Motor neuron (in vitro differentiated cells): ENCODE results near the gene THAP9. TPM values are rescaled to one million over a fixed set of nuclear protein-coding genes. Genes with fewer than 3 reads are reported as not detected.
"Not testable (repeated sequence)": the region's sequence is repeated elsewhere in the genome, so short reads cannot be mapped to it uniquely, and the experiment has no call there.

Experiments used
- ATAC-seq, 8 experiments: fragments of 200-7000 bp; cut with Tn5 transposase; replicated peaks in 6 of 8; 2 replicates each; pipeline ENCODE4 v1.8.0; 2021; ENCODE audit warnings: mild to moderate bottlenecking in 8 of 8, moderate library complexity in 8 of 8
- H3K27ac ChIP-seq, 2 donors: fragments of 250-450 bp; sonication (Bioruptor Pico); 2 replicates each; pipeline ENCODE4 v1.9.0; 2021; ENCODE audit warnings: antibody characterized with exemption in 2 of 2, mild to moderate bottlenecking in 2 of 2, moderate library complexity in 1 of 2
- H3K4me1 ChIP-seq, 2 donors: fragments of 250-450 bp; sonication (Bioruptor Pico); replicated peaks in 1 of 2; 2 replicates each; pipeline ENCODE4 v1.6.1; 2021; ENCODE audit warnings: antibody characterized with exemption in 2 of 2, mild to moderate bottlenecking in 2 of 2, moderate library complexity in 1 of 2
- H3K4me3 ChIP-seq, 5 donors: fragments of 250-450 bp; sonication (Bioruptor Pico); 2 replicates each; pipeline ENCODE4 v1.9.0; 2021; ENCODE audit warnings: antibody characterized with exemption in 5 of 5, mild to moderate bottlenecking in 5 of 5, moderate library complexity in 4 of 5
- WGBS, 10 experiments: fragments of 450-650 bp; shearing (Covaris generic); methylation state at CpG; one replicate each; pipeline ENCODE4 v1.0.0; 2022; 5-methylcytosine and 5-hydroxymethylcytosine counted together
- in situ Hi-C, 9 experiments: fragments of 400-800 bp; cut with MboI; loops; one replicate each; pipeline ENCODE4 v1.15.0; 2021; ENCODE audit warnings: low sequenced_read_pairs in 9 of 9, low pct_unique_long_range_greater_than_20kb in 2 of 9; ENCODE audit not compliant: unreplicated experiment in 9 of 9
- total RNA-seq, 8 experiments: library from RNA; unstranded; fragments of 300-600 nt; gene quantifications; 2 replicates each; pipeline versions ENCODE4 v1.2.3 to v1.2.4, GENCODE V29; 2022

Gene THAP9
- total RNA-seq, 8 experiments from 2014 or later: 7.9 to 18.0 (median 10.8) TPM

DNA sequence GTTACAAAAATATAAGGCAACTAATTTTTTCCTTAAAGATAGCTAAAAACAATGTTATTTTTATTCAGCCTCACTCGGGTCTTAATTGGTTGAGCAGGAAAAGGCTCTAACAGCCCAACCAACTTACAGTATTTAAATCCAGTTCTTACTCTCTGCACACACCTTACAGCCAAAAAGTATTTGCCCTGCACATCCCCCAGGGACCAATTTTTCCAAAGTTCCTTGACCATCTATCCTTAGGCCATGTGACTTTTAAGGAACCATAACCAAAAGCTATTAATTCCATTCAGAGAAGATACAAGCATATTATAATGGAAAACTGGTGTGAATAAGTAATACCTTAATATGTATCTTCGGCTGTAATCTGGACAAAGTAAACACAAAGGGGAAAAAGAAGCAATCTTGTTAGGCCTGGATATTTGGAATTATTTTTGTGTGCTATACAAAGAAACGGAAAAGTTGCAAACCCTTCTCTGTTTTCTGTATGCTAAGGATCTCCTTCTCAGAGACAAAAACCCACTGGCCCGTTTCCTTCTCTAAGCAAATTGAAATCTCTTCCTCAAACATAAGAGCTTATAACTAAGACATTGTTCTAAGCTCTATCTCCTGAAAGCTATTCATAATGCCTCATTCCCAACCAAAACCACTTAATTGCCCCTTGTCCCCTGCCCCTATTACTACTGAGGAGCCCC lies 1.0 kb upstream of the THAP9 start:
- peak overlapping the region; percentile 96 to 97 for H3K27ac ChIP-seq
- in situ Hi-C loops: loop anchor here in 1 of 9 experiments (25.0 kb wide), 1 partner anchor 363 kb away; no protein-coding TSS in a partner anchor
- peak overlapping the region; percentile 48 to 86 (median 63) for H3K4me3 ChIP-seq
- WGBS, 10 experiments: 0 to 3% (median 0%) methylated on average over 1 to 4 of the region's 4 CpGs; no CpG with 5 or more reads in 1 of the 10 experiments
- no peak for ATAC-seq
- peaks cover 8 to 15% of the 10 kb centered on the region in 2 donors for H3K4me1 ChIP-seq

GRCh38 chr4:82900066-82900410 lies 497 bp upstream of the THAP9 start:
- in situ Hi-C loops: no loop called here
- peak in 3 of 8 experiments; percentile 7 to 10 (median 9) for ATAC-seq
- Histone ChIP-seq H3K4me1 (peaks cover 8 to 15% of the 10 kb centered on the region in 2 donors), H3K27ac (peak overlapping the region; percentile 96 to 97), H3K4me3 (peak overlapping the region; percentile 48 to 86 (median 63))
- 0 to 2% (median 1%) methylated on average over 2 to 14 of the region's 14 CpGs; no CpG with 5 or more reads in 3 of the 10 experiments for WGBS, 10 experiments

- in situ Hi-C loops: no loop called here
These were observed 716 bp downstream of the THAP9 start for GRCh38 chr4:82901183-82901718.

DNA sequence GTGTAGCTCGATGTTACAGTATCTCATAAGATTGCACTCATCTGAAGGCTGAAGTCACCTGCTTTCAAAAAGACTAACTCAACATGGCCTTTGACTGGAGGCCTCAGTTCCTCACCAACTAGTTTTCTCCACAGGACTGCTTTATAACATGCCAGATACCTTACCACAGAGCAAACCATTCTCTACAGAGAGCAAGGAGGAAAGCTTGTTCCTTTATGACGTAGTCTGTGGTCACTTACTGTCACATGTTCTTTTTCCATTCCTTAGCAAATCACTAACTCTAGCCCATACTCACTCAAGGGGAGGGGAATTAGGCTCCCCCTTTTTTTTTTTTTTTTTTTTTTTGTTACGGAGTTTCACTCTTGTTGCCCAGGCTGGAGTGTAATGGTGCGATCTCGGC lies 3.2 kb downstream of the THAP9 start:
- H3K4me3 ChIP-seq: no peak overlapping the region
- peaks cover 2% of the 10 kb centered on the region in 2 donors for H3K4me1 ChIP-seq
- H3K27ac ChIP-seq: no peak overlapping the region
- in situ Hi-C loops: no loop called here
- no peak for ATAC-seq
- WGBS, 10 experiments: 67 to 100% (median 90%) methylated on average over 1 to 4 of the region's 5 CpGs; no CpG with 5 or more reads in 3 of the 10 experiments

More at GRCh38 chr4:82901183-82901718, 716 bp downstream of the THAP9 start:
- peaks cover 8 to 15% of the 10 kb centered on the region in 2 donors for H3K4me1 ChIP-seq
- ATAC-seq: no peak
- 0 to 3% (median 0%) methylated on average over 1 to 8 of the region's 8 CpGs; no CpG with 5 or more reads in 1 of the 10 experiments for WGBS, 10 experiments
- H3K4me3 ChIP-seq: peak overlapping the region; percentile 48 to 86 (median 63)
- H3K27ac ChIP-seq: peak overlapping the region; percentile 96 to 97

- Histone ChIP-seq H3K27ac (no peak overlapping the region), H3K4me3 (no peak overlapping the region), H3K4me1 (peaks cover 2% of the 10 kb centered on the region in 2 donors)
- in situ Hi-C loops: no loop called here
- no peak for ATAC-seq
- 68 to 93% (median 87%) methylated on average over 1 to 2 of the region's 2 CpGs; no CpG with 5 or more reads in 2 of the 10 experiments for WGBS, 10 experiments
These were observed 4.7 kb downstream of the THAP9 start for GRCh38 chr4:82905205-82905604.

DNA sequence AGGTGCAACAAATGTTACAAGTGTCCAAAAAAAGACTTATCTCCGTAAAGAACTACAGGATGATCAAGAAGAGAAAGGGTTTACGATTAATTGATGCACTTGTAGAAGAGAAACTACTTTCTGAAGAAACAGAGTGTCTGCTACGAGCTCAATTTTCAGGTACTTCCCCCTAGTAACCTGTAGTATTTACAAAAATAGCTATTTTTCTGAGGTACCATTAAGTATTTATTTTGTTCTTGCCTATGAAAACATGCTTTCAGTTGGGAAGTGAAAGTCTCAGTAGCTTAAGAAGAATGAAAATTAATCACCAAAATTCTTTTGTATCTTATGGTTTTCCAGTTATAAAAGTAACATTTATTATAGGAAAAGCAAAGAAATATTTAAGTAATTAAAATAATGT lies 5.9 kb downstream of the THAP9 start:
- ATAC-seq: no peak
- H3K4me1 ChIP-seq: peaks cover 2% of the 10 kb centered on the region in 2 donors

DNA sequence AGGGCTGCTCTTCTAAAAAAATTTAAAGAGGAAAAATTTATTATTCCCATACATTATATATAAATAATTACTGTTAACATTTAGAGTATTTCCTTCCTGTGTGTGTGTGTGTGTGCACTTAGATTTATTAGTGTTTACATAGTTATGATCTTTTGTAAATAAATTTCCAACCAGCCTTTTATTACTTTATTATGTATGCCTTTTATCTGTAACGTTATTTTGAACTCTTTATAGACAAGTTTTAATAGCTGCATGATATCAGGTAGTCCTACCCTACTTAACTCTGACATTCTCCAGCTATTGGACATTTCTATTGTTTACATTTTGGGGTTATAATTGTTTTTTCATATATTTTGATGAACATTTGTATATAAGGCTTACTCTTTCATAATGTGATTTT lies 8.8 kb downstream of the THAP9 start:
- no peak overlapping the region for H3K27ac ChIP-seq
- in situ Hi-C loops: no loop called here
- no peak overlapping the region for H3K4me3 ChIP-seq
- ATAC-seq: no peak
- 35 to 100% (median 95%) methylated on average over 1 of the region's 1 CpG; no CpG with 5 or more reads in 2 of the 10 experiments for WGBS, 10 experiments
- no peaks in the 10 kb centered on the region for H3K4me1 ChIP-seq

More for the DNA sequence above, 5.9 kb downstream of the THAP9 start:
- WGBS, 10 experiments: 79 to 100% (median 90%) methylated on average over 1 to 3 of the region's 3 CpGs
- in situ Hi-C loops: no loop called here
- Histone ChIP-seq H3K4me3 (no peak overlapping the region), H3K27ac (no peak overlapping the region)

DNA sequence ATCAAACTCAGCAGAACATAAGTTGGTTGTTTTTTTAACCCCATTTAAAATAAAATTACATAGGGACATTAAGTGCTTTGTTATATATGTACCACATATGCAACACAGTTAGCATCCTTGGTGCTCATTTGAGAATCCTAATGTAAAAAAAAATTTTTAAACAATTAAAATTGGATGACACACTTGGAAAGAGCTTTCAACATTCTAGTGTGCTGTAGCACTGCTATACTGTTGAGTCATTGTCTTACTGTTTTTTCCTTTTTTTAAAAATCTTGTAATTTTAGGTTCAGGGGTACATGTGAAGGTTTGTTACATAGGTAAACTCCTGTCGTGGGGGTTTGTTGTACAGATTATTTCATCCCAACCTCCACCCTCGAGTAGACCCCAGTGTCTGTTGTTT lies 12.8 kb downstream of the THAP9 start:
- ATAC-seq: peak in 2 of 8 experiments; percentile 23 to 38
- Histone ChIP-seq H3K4me3 (no peak overlapping the region), H3K4me1 (peaks cover 0 to 2% of the 10 kb centered on the region in 2 donors), H3K27ac (no peak overlapping the region)
- 0 to 50% (median 48%) methylated on average over 1 to 2 of the region's 2 CpGs for WGBS, 10 experiments
- in situ Hi-C loops: no loop called here

- H3K27ac ChIP-seq, H3K4me1 ChIP-seq, H3K4me3 ChIP-seq, in situ Hi-C loops, ATAC-seq: not testable (repeated sequence)
- WGBS, 10 experiments: 60 to 100% (median 100%) methylated on average over 1 to 2 of the region's 2 CpGs; no CpG with 5 or more reads in 5 of the 10 experiments
These were observed 13.4 kb downstream of the THAP9 start for GRCh38 chr4:82913968-82914367.

DNA sequence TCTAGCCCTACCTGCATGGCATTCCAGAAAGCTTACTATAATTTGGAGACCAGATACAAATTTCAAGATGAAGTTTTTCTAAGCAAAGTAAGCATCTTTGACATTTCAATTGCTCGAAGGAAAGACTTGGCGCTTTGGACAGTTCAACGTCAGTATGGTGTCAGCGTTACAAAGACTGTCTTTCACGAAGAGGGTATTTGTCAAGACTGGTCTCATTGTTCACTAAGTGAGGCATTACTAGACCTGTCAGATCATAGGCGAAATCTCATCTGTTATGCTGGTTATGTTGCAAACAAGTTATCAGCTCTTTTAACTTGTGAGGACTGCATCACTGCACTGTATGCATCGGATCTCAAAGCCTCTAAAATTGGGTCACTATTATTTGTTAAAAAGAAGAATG lies 17.6 kb downstream of the THAP9 start:
- Histone ChIP-seq H3K4me3 (no peak overlapping the region), H3K27ac (no peak overlapping the region), H3K4me1 (peaks cover 0 to 5% of the 10 kb centered on the region in 2 donors)
- WGBS, 10 experiments: 64 to 96% (median 83%) methylated on average over 1 to 7 of the region's 7 CpGs; no CpG with 5 or more reads in 1 of the 10 experiments
- in situ Hi-C loops: no loop called here
- ATAC-seq: no peak

DNA sequence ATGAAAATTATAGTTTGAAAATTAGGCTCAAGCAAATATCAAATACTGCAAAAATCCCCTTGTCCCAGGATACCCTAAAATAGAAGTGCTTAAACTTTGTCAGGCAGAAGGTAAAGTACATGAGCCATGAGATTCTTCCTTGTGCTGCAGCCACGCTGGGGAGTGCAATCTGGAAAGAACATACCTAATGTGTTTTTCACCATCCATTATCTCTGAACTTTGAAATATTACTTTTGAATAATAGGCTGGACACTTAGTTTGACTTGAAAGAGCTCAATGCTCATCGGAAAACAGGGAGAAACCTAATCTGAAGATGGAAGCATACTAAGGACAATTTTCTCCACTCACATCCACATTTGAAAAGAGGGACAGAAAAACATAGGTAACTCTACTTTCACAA lies 18.9 kb downstream of the THAP9 start:
- 28 to 89% (median 68%) methylated on average over 1 to 2 of the region's 2 CpGs for WGBS, 10 experiments
- Histone ChIP-seq H3K4me3 (no peak overlapping the region), H3K27ac (no peak overlapping the region), H3K4me1 (peaks cover 0 to 5% of the 10 kb centered on the region in 2 donors)
- ATAC-seq: peak in 1 of 8 experiments; percentile 11
- in situ Hi-C loops: no loop called here

- H3K4me1 ChIP-seq: peaks cover 0 to 5% of the 10 kb centered on the region in 2 donors
- H3K4me3 ChIP-seq: no peak overlapping the region
- ATAC-seq: no peak
- in situ Hi-C loops: no loop called here
- H3K27ac ChIP-seq: no peak overlapping the region
These were observed 21.3 kb downstream of the THAP9 start for GRCh38 chr4:82921795-82922194.

DNA sequence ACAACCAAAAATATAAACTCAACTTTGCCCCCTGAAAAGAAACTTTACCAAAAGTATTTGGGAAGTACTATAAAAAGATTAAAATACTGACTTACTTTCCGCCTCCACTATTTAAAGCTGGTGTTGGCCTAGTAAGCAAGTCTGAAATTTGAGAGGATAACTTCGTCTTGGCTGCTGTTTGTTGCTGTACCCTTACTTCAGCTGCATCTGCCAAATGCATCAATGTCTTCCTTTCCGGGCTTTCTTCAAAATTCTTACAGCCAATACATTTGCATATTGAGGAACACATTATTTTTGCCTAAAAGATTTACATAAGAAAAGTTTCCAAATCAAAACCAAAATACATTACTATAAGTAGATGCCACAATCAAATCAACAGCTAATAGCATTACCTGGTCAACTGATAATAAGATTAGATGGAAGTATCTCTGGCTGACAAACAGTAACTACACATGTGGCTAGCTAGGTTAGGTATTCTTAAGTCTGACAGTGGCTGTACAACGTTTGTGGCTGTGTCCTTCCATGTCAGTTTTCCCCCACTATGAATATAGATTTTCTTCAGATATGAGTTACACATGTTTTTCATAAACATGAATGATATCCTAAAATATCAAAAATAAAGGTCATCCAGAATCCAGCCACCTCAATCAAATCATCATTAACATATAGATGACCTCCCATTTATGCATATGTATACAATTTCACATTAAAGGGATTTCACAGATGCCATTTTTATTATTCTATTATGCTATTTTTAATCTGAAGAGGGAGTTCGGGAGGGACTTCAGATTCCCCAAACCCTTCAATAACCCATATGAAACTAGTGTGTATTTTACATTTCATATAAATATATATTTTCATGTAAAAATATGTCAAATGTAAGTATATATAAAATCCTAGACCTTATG lies 30.6 kb downstream of the THAP9 start:
- 3 to 100% (median 70%) methylated on average over 1 to 5 of the region's 5 CpGs for WGBS, 10 experiments
- in situ Hi-C loops: no loop called here
- no peak overlapping the region for H3K4me3 ChIP-seq
- no peak overlapping the region for H3K27ac ChIP-seq
- H3K4me1 ChIP-seq: no peaks in the 10 kb centered on the region
- ATAC-seq: peak in 3 of 8 experiments; percentile 52 to 73 (median 56)
